LNCAP (cell line): ENCODE data around the gene USP22.

ENCODE experiments used
- TF ChIP-seq, protein P1 (sequence below): fragments of 450-650 bp; IDR thresholded peaks from 2 replicates; pipeline ENCODE4 v1.5.1; 2017; ENCODE audit warnings: mild to moderate bottlenecking

The USP22 gene

DNA sequence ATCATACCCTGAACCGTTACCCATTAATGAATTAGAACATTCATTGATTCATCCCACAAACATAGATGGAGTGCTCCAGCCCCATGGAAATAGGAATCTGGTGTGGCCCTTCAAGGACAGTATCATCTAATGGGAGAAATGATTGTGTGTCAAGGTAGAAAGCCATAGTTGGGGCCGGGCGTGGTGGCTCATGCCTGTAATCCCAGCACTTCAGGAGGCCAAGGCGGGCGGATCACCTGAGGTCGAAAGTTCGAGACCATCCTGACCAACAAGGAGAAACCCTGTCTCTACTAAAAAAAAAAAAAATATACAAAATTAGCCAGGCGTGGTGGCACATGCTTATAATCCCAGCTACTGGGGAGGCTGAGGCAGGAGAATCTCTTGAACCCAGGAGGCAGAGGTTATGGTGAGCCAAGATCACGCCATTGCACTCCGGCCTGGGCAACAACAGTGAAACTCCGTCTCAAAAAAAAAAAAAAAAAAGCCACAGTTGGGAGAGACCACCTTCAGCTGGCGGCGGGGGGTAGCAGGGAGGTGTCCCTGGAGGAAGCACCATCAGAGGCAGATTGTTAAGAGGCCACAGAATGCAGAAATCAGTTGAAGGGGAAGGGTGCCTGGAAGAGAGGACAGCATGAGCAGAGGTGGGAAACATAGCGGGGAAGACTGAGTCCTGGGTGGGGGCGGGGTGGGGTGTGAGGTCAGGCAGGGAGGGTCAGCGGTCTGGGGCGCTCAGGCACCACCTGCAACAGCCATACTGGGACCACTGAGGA lies 60.0 kb downstream of the USP22 start:
- TF ChIP-seq, protein P1, sequence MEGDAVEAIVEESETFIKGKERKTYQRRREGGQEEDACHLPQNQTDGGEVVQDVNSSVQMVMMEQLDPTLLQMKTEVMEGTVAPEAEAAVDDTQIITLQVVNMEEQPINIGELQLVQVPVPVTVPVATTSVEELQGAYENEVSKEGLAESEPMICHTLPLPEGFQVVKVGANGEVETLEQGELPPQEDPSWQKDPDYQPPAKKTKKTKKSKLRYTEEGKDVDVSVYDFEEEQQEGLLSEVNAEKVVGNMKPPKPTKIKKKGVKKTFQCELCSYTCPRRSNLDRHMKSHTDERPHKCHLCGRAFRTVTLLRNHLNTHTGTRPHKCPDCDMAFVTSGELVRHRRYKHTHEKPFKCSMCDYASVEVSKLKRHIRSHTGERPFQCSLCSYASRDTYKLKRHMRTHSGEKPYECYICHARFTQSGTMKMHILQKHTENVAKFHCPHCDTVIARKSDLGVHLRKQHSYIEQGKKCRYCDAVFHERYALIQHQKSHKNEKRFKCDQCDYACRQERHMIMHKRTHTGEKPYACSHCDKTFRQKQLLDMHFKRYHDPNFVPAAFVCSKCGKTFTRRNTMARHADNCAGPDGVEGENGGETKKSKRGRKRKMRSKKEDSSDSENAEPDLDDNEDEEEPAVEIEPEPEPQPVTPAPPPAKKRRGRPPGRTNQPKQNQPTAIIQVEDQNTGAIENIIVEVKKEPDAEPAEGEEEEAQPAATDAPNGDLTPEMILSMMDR: no peak

DNA sequence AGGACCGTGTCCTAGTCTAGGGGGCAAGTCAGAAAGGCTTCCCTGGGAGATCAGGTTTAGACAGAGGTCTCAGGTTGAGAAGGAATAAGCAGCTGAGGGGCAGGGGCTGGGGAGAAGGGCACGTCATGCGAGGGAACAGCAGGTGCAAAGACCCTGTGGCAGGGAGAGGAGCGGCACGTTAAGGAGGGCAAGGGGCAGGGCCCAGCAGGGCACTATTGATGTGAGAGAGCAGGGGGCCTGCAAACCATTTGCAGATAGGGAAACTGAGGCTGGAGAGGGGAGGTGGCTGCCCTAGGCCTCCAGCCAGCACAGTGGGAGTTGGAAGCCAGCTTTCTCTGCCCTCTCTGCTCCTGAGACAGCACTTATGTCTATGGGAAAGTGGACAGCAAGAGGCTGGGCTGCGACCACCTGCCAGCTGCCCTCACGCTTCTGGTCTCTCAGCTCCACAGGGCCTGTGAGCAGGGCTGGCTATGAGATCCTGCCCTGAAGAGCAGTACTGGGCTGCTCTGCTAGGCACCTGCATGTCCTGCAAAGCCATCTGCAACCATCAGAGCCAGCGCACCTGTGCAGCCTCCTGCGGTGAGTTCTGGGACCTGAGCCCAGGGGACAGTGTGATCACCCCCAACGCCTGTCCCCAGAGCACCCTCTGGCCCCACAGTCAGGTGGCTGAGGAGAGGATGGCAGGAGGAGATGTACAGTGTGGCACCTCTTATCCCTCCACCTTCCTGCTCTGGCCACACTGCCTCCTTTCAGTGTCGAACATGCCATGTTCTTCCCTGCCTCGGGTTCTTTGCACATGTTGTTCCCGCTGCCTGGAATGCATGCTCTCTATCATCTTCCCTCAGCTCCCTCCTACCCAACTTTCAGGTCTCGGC lies 61.5 kb downstream of the USP22 start:
- TF ChIP-seq, protein P1: no peak

DNA sequence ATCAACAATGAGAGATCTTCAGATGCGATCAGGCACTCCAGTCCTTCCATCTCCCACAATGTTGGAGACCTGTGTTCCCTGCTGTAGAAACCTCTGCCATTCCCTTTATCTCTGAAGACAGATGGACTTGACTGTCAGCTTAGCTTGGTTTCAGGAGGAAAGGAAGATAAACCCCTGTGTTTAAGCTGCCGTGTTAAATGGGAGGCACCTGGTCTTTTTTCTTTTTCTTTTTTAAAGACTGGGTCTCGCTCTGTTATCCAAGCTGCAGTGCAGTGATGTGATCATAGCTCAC lies 63.1 kb downstream of the USP22 start:
- TF ChIP-seq, protein P1: no peak

DNA sequence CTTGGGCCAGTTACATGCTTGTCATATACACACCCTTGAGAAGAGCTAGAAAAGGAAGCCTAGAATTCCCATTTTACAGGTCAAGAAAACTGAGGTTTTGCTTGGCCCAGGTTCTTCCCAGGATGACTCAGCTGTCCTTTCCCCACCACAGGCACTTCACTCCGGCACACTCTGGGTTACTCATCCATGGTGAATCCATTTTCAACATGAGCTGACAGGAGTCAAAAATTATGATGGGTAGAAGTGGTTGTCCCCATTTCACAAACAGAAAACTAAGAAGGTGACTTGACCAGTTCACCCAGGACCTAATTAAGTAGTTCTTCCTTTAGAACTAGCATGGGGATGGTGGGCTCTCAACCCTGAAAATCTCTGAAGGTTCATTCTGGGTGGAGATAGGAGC lies 67.2 kb downstream of the USP22 start:
- TF ChIP-seq, protein P1: no peak

DNA sequence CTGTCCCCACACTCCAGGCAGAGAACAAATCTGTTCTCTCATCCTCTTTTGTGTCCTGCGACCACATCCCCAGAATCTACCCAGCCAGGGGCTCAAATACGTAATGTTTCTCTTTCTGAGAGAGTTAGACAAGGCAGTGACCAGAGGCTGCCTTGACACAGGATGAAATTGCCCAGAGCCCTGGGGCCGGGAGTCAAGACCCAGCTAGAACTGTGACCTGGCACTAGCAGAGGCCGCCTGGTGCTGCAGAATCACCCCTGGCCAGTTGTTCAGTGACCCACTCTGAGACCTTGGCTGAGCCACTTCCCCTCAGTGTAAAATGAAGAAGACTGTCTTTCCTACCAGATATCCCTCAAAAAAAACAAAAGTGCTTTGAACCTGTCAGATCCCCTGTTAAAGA lies 72.5 kb downstream of the USP22 start:
- TF ChIP-seq, protein P1: no peak

DNA sequence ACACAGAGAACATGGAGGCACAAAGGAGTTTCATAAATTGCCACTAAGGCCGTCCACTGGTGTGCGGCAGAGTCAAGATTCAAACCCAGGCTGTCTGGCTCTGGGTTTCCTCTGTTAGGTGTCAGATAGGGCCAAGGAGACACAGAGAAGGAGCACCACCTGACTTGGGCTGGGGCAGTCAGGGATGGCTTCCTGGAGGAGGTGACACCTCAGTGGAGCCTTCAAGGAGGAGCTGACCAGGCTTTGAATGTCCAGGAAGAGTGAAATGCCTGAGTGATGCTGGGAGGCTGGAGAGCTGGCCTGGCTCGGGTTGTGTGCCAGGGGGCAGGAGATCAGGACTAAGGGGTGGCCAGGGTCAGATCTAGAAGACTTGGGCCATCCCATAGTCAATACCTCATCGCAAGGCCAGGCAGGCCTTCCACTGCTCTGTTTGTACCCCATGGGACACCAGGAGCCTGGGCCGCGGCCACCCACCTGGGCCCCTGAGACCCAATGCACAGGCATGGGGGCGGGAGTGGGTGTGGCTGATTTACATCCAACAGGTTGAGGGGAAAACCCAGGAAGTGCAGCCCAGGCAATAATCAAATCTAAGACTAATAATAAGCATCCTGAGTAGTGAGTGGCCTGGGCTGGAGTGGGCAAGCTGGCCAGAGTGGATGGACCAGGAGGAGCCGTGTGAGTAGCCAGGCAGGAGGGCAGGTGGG lies 73.7 kb downstream of the USP22 start:
- TF ChIP-seq, protein P1: no peak

DNA sequence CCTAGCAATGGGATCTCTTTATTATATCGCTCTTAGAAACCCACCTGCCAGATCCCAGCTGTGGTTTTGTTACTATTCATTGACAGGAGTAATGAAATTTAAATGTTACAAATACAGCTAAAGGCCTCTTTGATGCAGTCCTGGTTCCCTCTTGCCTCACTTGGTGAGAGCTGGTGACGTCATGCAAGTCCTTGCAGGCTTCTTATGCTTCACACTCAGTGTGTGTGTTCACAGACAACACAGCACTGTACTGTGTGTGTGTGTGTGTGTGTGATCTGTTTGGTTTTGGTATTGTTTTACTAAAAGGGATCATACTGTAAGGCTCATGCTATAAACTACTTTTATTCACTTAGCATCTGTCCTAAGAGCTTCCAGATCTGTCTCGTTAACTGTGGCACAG lies 75.0 kb downstream of the USP22 start:
- TF ChIP-seq, protein P1: no peak
